Neutrophil (primary cell): ENCODE results near the gene CNPY1.

ENCODE experiments used
- H3K27ac ChIP-seq: fragments of 200-600 bp; sonication (generic); 2 replicates; pipeline ENCODE4 v1.5.1; 2016; ENCODE audit warnings: mild to moderate bottlenecking, moderate library complexity
- H3K27me3 ChIP-seq: fragments of 200-600 bp; sonication (generic); 2 replicates; pipeline ENCODE4 v1.6.0; 2016; ENCODE audit warnings: mild to moderate bottlenecking
- H3K36me3 ChIP-seq: fragments of 200-600 bp; sonication (generic); 2 replicates; pipeline ENCODE4 v1.5.1; 2017
- H3K4me1 ChIP-seq, 2 experiments: fragments of 200-600 bp in 1 of 2; sonication (generic) in 1 of 2; 1 replicate in 1 of 2; 2 replicates in 1 of 2; pipeline versions ENCODE4 v1.5.1 to v1.6.1; 2013 to 2016; ENCODE audit warnings: low read depth in 1 of 2, low read length in 1 of 2, mild to moderate bottlenecking in 1 of 2, moderate library complexity in 1 of 2; ENCODE audit not compliant: control insufficient read depth in 1 of 2, insufficient read depth in 1 of 2
- H3K4me3 ChIP-seq, 2 experiments: fragments of 200-600 bp in 1 of 2; sonication (generic) in 1 of 2; 1 replicate in 1 of 2; 2 replicates in 1 of 2; pipeline ENCODE4 v1.5.1; 2013 to 2016; ENCODE audit warnings: low read depth in 1 of 2, low read length in 1 of 2, mild to moderate bottlenecking in 1 of 2, moderate library complexity in 1 of 2
- H3K9me3 ChIP-seq: fragments of 200-600 bp; sonication (generic); 2 replicates; pipeline ENCODE4 v1.5.1; 2016
- TF ChIP-seq, protein P1 (sequence below): fragments of 200-600 bp; sonication (generic); IDR thresholded peaks from 2 replicates; pipeline ENCODE4 v1.5.1; 2016; ENCODE audit warnings: antibody characterized with exemption

The CNPY1 gene

DNA sequence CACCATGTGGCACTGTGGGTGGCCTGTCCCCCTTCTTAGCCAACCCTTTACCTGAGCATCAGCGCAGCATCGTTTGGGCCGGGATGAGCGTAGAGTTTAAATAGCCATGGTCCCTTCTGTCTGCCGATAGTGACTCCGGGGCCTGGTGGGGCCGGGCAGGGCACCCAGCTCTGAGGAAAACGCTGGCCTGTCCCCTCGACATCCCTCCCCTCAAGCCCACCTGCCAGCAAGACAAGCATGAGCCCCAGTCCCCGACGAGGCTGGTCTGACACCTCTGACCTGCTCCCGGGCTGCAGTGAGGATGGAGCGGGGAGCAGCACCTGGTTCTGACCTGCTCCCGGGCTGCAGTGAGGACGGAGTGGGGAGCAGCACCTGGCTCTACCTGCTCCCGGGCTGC is 31.1 kb upstream of the CNPY1 start:
- H3K9me3 ChIP-seq: no peaks in the 10 kb centered on the region
- TF ChIP-seq, protein P1, sequence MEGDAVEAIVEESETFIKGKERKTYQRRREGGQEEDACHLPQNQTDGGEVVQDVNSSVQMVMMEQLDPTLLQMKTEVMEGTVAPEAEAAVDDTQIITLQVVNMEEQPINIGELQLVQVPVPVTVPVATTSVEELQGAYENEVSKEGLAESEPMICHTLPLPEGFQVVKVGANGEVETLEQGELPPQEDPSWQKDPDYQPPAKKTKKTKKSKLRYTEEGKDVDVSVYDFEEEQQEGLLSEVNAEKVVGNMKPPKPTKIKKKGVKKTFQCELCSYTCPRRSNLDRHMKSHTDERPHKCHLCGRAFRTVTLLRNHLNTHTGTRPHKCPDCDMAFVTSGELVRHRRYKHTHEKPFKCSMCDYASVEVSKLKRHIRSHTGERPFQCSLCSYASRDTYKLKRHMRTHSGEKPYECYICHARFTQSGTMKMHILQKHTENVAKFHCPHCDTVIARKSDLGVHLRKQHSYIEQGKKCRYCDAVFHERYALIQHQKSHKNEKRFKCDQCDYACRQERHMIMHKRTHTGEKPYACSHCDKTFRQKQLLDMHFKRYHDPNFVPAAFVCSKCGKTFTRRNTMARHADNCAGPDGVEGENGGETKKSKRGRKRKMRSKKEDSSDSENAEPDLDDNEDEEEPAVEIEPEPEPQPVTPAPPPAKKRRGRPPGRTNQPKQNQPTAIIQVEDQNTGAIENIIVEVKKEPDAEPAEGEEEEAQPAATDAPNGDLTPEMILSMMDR: no peak
- H3K4me1 ChIP-seq: no peaks in the 10 kb centered on the region
- no peaks in the 10 kb centered on the region for H3K27me3 ChIP-seq
- no peak overlapping the region for H3K4me3 ChIP-seq
- H3K27ac ChIP-seq: no peak overlapping the region
- no peaks in the 10 kb centered on the region for H3K36me3 ChIP-seq

DNA sequence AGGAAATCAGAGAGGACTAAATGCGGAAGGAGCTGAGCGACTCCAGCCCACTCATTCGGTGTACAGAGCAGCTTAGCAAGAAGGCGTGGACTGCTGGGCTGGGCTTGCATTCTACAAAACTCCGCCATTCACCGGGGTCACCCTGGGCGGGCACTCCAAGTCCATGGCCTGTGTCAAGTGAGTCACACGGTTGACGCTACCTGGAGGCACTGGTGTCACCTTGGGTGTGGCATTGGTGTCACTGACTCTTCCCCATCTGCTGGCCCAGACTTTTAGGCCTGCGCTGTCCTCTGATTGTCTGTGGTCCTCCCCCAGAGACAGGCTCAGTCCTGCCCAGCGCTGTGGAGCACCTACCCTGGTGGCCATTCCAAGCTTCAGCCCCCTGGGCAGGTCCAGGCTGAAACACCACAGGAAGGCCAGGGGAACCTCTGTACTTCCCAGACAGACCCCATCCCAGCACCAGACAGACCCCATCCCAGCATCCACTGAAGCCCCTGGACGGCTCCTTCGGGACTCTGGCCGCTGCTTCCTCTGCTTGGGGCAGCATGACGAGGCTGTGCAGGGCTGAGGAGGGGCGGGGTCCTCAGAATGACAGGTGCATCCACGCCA is 30.6 kb upstream of the CNPY1 start:
- H3K27ac ChIP-seq: no peak overlapping the region
- H3K4me3 ChIP-seq: no peak overlapping the region
- TF ChIP-seq, protein P1: no peak
- no peaks in the 10 kb centered on the region for H3K36me3 ChIP-seq
- peaks cover 0 to 4% of the 10 kb centered on the region in 2 experiments for H3K4me1 ChIP-seq
- H3K9me3 ChIP-seq: no peaks in the 10 kb centered on the region
- H3K27me3 ChIP-seq: no peaks in the 10 kb centered on the region

DNA sequence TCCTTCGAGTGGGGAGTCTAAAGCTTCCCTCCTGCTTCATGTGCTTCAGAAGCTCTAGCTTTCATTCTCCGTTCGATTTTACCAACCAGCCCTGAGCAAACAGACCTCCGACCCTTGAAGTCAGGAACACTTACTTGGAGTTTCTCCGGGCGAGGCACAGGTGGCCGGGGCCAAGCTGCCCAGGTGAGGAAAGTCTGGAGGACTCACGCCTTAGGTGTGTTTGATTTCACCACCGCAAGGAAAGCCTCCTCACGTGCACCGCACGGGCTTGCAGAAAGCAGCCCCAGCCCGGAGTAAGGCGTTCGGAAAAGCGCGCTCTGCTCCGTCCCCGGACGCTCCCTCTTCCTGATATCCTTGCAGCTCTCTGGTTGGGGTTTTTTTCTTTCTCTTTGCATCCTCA is 30.1 kb upstream of the CNPY1 start:
- Histone ChIP-seq H3K27me3 (no peaks in the 10 kb centered on the region), H3K4me3 (no peak overlapping the region), H3K36me3 (no peaks in the 10 kb centered on the region), H3K4me1 (peaks cover 0 to 10% of the 10 kb centered on the region in 2 experiments), H3K9me3 (no peaks in the 10 kb centered on the region), H3K27ac (no peak overlapping the region)
- TF ChIP-seq, protein P1: no peak

DNA sequence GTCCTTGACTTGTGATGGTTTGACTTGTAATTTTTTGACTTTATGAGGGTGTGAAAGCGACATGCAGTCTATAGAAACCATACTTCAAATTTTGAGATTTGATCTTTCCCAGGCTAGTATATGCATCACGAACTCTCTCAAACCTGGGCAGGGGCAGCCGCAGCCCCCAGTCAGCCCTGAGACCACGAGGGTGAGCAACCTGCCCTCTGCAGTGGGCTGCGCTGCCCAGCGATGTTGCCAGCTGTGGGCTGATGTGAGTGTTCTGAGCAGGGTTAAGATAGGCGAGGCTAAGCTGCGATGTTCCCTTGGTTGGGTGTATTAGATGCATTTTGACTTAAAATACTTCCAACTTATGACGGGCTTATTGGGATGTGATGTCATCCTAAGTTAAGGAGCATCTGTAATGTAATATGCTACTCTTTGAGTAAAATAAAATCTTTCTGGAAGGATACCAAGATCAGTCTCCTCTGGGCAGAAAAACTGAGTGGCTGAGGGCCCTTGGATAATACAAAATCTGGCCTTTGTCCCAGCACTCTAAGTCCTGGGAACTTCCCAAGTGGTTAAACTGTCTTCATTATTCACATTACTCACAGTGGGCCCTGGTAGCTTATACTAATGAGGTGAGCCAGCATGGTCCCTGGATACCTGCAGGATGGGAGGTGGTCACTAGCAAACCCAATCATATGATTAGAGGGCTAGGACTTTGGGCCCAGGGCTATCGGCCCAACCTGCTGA is 28.4 kb upstream of the CNPY1 start:
- Histone ChIP-seq H3K27me3 (no peaks in the 10 kb centered on the region), H3K4me1 (peaks cover 0 to 10% of the 10 kb centered on the region in 2 experiments), H3K36me3 (no peaks in the 10 kb centered on the region)

DNA sequence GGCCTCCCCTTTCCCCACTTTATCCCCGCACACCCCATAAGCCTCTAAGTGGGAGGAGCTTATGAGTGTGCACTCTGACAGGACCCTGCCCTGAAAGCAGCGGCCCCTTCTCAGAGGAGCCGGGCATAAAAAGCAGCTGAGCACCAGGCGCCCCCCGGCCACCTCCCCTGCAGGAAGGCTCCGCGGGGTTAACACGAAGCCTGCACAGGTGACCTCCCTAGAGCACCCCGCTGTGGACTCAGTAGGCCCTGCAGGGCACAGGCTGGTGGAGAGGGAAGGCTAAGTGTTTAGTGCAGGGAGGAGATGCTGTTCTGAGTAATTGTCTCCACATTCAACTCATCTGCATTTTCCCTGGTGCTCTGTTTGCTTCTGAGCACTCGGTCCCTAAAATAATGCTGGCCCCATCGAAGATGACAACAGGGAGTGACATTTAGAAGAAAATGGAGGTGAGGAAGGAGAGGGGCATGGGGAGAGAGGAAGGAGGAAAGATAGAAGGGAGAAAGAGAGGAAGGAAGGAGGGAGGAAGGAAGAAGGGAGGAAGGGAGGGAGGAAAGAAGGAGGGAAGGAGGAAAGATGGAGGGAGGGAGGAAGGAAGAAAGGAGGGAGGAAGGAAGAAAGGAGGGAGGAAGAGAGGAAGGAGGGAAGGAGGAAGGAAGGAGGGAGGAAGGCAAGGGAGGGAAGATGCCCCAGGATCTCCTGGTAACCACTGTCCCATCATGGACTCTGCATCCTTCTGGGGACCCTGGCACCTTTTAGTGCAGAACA is 25.4 kb upstream of the CNPY1 start:
- no peaks in the 10 kb centered on the region for H3K9me3 ChIP-seq
- H3K27ac ChIP-seq: peak overlapping the region; percentile 5
- no peak overlapping the region for H3K4me3 ChIP-seq
- no peaks in the 10 kb centered on the region for H3K36me3 ChIP-seq
- peaks cover 0 to 10% of the 10 kb centered on the region in 2 experiments for H3K4me1 ChIP-seq
- H3K27me3 ChIP-seq: no peaks in the 10 kb centered on the region
- TF ChIP-seq, protein P1: no peak

More for the DNA sequence above, 28.4 kb upstream of the CNPY1 start:
- TF ChIP-seq, protein P1: no peak
- Histone ChIP-seq H3K4me3 (no peak overlapping the region), H3K27ac (no peak overlapping the region), H3K9me3 (no peaks in the 10 kb centered on the region)
